Kasumi-1 (cell line): ENCODE measurements around the gene IFIH1.
A peak's percentile ranks its signal among the peaks of the same experiment; 100 is the strongest.

Experiments used
- DNase-seq, 2 experiments: peaks; one replicate each; lab custom pipeline; 2025; lab: John Stamatoyannopoulos, UW

IFIH1 gene

DNA sequence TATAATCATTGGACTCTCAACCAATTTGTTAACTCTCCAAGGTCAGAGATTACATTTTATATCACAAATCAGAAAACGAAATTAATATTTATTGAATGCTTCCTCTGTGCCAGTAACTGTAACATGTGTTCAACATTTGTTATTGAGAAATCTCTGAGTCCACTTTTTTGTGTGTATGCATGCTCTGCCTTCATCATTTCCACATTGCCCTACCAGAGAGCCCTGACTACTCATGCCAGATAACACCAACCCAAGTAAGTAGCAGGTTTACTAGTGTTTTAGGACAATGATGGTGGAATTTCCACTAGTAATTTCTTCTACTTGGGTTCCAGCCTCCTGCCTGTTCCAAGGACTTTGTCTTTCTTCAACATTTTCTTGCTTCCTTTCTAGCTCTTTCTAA lies 61.1 kb downstream of the IFIH1 start:
- no peak for DNase-seq

- no peak for DNase-seq
Measured at GRCh38 chr2:162256591-162256991, 61.9 kb downstream of the IFIH1 start.

DNA sequence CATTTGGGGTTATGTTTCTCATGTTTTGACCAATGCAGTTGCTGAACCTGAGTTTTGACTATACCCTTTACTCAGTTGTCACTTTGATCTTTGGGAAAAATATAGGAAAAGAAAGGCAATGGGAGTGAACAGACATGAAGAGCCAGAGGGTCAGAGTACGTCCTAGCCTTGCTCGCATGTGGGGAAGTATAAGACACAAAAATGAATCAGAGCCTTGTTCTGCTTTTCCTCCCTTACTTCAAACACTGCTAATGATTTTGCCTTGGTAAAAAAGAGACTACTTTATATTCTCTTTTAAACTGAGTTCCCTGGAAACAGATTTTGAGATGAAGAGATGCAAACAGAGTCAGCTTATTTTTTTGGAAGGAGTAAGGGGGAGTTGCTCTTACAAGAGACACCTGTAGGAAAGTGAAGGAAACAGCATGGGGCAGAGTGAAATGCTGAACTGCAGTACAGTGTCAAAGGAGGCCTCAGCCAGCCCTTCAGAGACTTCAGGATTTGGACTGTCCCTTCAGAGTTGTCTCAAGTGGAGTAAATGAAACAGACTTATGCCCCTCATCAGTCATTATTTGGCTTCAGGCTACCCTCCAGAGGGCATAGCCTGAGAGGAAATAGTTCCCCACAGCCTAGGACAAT lies 64.1 kb downstream of the IFIH1 start:
- no peak for DNase-seq

DNA sequence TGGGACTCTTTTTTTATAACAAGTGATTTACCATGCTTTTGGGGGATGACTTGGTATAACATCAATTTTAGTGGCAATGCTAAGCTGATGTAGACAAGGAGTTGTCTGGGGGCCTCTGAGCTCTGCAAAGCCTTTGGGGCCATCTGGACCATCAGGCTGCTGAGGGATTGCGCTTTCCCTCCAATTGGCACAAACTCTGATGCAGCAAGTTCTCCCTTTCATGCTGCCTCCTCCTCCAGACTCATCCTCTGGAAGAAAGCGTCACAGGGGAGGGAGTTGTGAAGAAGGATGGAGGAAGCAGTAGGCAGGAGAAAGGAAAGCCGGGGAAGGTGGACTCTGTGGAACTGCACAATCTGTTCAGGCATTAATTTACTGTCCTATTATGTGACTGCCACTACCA lies 65.0 kb downstream of the IFIH1 start:
- DNase-seq = no peak

DNA sequence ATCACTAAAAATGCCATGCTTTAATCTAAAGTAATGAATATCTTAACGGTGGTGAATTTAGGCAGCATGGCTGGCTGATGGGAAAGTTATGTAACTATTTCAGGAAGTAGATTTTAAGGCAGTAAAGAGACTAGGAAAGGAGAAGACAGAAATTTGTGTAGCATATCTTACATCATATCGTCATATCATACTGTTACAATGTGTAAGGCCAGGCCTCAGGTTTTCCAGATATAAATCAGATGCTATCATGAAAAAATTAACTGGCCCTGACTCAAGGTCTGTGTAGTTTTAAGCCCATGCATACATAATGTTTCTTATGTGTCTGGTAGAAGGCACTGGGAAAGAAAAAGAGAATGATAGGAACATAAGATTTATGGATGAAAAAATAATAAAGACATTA lies 66.3 kb downstream of the IFIH1 start:
- DNase-seq = peak; percentile 27 to 38

DNA sequence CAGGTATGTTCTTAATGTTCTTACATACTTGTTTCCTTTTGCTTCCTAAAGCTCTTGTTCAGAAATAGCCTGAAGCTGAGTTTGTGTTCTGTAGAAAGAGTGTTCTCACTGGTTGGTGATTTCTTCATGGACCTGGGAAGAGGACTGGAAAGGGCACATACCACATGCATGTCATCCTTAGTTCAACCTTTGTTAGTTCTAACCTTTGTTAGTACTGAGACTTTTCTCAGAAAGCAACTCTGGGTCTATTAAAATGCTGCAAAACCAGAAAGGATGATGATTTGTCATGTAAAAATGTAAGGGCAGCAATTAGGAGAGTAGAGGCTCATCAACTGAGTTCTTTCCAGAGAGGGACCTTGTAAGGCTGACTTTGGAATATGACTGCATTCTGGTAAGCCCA lies 72.7 kb downstream of the IFIH1 start:
- DNase-seq = no peak

DNA sequence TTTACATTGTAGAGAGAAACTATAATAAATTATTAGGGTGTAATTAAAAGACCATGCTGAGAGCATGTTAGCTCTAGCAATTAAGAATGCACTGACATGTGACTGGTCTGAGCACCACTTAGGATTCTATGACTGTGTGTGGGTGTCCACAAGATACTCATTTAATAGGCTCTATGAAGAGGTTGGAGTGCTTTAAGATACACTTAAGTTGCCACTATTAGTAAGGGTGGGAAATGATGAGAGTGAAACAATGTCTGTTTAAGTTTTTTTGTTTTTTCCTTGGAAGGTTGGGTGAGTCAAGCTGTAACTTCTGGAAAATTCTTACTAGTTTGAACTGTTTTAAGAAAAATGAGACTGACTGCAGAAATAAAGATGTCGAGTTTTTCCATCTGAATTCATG lies 73.4 kb downstream of the IFIH1 start:
- no peak for DNase-seq

GRCh38 chr2:162244541-162245031 lies 73.9 kb downstream of the IFIH1 start:
- no peak for DNase-seq

- DNase-seq = no peak
Measured at GRCh38 chr2:162243715-162244114, 74.8 kb downstream of the IFIH1 start.

GRCh38 chr2:162243294-162243693 lies 75.2 kb downstream of the IFIH1 start, which contains the start of gene FAP:
FAP (minus strand) TSS chr2:162243445; CDS start chr2:162243327, 118 bp downstream.
- no peak for DNase-seq

DNA sequence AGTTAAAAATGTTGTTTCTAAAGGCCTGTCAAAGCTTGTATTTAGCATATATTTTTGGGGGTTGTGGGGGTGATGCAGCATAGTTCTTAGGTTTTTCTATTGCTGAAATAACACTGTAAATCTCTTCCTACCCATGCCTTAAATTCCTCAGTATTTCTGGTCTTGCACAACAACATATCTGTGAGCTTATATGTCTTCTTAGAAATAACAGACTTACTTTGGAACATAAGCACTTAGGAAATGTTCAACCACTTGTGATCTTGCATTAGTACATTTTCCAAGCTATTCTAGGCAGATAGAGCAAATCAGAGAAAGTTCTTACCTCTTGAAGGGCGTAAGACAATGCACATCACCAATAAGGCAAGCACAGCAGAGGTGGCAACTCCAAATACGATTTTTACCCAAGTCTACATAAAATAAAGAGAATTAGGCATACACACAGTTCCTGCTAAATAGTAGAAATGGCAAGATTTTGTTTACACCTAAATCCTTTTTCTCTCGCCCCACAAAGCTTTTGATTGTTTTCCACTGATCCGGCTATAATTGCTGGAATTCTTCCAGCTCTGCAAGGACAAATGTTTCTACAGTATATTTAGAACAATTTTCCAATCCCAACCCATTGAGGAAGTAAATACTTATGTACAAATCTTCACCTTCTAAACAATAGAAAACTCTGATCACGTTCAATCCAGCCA lies 75.8 kb downstream of the IFIH1 start:
- DNase-seq = no peak

DNA sequence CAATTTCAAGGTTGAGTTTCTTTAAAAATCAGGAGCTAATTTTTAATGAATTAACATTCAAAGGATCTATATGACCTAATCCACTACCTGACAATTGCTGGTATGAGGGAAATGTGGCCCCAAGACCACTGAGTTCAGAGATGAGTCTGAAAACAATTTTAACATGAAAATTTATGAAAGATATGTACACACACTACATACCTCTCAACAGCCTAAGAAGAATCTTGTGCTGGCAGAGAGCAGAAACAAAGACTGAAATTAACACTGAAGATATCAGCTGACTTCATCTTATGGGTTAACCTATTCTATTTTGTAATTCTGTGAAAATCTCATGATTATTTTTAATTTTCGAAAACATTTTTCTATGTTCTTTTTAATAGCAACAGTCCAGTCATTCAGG lies 76.9 kb downstream of the IFIH1 start:
- no peak for DNase-seq

DNA sequence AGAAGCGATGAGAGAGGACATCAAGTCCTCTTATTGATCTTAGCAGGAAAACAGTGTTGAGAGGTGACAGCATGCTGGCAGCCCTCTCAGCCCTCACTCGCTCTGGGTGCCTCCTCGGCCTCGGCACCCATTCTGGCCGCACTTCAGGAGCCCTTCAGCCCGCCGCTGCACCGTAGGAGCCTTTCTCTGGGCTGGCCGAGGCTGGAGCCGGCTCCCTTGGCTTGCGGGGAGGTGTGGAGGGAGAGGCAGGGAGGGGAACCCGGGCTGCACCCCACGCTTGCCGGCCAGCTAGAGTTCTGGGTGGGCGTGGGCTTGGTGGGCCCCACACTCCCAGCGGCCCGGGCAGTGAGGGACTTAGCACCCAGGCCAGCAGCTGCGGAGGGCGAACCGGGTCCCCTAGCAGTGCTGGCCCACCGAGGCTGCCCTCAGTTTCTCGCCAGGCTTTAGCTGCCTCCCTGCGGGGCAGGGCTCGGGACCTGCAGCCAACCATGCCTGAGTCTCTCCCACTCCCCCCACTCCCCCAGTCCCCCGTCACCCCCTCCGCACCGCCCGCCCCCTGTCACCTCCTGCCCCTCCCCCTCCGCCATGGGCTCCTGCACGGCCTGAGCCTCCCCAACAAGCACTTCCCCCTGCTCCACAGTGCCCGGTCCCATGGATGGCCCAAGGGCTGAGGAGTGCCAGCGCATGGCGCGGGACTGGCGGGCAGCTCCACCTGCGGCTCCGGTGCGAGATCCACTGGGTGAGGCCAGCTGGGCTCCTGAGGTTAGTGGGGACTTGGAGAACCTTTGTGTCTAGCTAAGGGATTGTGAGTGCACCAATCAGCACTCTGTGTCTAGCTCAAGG lies 83.6 kb downstream of the IFIH1 start:
- no peak for DNase-seq

GRCh38 chr2:162233197-162233596 lies 85.3 kb downstream of the IFIH1 start:
- DNase-seq = no peak

DNA sequence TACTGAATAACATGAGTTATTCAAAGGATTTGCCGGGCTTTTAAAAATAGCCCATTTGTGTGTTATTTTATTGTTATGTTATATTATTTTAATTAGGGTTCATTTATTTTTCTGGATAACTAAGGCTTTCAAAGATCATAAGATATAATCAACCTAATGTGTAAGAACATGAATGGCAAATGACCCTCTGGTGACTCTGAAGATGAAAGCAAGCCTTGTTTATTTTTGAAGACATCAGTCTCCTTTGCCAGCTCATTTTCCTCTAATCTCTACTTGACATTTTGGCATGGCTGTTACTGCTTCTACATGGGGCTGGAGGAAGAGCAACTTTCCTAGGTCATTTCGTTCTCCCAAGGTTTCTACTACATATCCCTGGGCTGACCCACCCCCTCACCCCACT lies 85.8 kb downstream of the IFIH1 start:
- DNase-seq = no peak

GRCh38 chr2:162232027-162232426 lies 86.5 kb downstream of the IFIH1 start:
- no peak for DNase-seq

GRCh38 chr2:162230761-162231160 lies 87.7 kb downstream of the IFIH1 start:
- no peak for DNase-seq

GRCh38 chr2:162226836-162227235 lies 91.6 kb downstream of the IFIH1 start:
- no peak for DNase-seq

DNA sequence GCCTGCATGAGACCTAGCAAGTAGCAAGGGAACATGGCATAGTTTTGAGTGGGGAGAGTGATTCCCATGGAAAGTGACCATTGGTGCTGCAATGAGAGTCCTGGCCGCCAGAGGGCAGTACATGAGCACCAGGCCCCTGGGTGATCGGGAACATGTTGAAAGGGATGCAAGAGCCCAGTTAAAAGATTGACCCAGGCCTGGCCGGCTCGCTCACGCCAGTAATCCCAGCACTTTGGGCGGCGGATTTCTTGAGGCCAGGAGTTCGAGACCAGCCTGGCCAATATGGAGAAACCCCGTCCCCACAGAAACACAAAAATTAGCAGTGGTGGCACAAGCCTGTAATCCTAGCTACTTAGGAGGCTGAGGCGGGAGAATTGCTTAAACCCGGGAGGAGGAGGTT lies 97.4 kb downstream of the IFIH1 start:
- peak; percentile 64 to 68 for DNase-seq

- no peak for DNase-seq
Measured at GRCh38 chr2:162220368-162220767, 98.1 kb downstream of the IFIH1 start.

- no peak for DNase-seq
Measured at GRCh38 chr2:162219426-162219825, 99.1 kb downstream of the IFIH1 start.

DNA sequence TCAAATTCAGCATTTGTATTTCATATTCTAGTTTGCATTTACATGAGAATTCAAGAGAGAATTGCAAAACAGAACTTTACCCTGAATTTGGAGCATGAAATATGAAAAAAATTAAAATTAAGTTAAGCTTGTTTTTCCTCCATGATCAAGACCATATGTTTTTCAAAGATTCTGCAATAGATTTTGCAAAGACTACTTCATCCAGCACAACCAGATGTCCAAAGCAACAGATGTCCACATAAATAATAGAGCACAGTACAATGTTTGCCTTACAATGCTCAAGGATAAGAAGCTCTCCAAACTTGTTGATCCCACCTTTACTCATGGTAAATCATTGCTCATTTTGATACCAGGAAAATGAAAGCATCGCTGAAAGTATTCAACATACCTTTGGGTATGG lies 100.9 kb downstream of the IFIH1 start:
- no peak for DNase-seq
